Left ventricle myocardium superior (tissue), 1 donor: Measurements from ENCODE around the gene CDK14. TPM values are rescaled to one million over a fixed set of nuclear protein-coding genes. Genes with fewer than 3 reads are reported as not detected.

Experiments used
- ATAC-seq: fragments of 200-7000 bp; cut with Tn5 transposase; one replicate; pipeline ENCODE4 v1.9.1; 2020; ENCODE audit warnings: mild to moderate bottlenecking, moderate library complexity
- DNase-seq: peaks from one replicate; pipeline ENCODE4 v3.0.0-alpha.2; 2020
- intact Hi-C: fragments of 100-400 bp; cut with micrococcal nuclease; formaldehyde crosslinking; loops from one replicate; pipeline ENCODE4 v1.11.0; 2022
- total RNA-seq: library from RNA; stranded (reverse); fragmentation: NEBNext Ultra II Directional; extraction: Animal tissue kit (Norgen Biotek cat#: 25700); gene quantifications from one replicate; pipeline ENCODE4 v1.2.1, GENCODE V29; 2021
- donor health status: DM: no; HTN: yes; CAD: no; lungs with severe emphysema.

Gene CDK14
- total RNA-seq, 1 donor from 2014 or later: 23.9 TPM

DNA sequence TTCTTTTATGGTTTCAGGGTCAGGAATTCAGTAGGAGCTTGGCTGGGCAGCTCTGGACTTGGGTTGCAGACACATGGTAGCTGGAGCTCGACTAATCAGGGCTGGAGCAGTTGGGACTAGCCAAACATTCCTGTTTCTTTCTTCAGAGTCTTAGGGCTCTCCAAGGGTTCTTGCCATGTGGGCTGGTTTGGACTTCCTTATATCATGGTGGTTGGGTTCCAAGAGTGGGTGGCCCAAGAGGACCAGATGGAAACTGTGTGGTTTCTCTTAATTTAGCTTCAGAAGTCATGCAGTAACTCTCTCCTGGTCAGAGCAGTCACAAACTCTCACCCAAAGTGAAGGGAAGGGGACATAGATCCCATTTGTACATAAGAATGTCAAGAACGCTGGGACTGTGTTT, 398.0 kb downstream of the CDK14 start:
- intact Hi-C loops: no loop called here
- peak; percentile 72 for ATAC-seq
- no peak for DNase-seq

DNA sequence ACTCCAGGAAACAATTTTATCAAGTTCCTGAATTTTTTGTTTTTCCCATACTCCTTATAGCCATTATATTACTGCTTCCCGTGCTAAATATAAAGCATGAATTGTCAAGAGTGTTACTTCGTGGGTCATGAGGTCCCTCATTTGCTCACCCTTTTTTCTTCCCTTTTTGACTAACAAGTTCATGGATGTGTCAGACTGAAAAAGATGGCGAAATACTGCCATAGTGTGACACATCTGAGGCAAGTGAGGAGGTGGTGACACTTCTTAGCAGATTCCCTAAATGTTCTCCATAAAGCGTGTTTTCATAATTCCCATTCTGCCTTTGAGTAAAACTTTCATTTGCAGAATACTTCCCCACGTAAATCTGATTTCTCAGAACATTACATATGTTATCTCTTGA, 398.5 kb downstream of the CDK14 start:
- DNase-seq (no peak), ATAC-seq (no peak)
- intact Hi-C loops: no loop called here

DNA sequence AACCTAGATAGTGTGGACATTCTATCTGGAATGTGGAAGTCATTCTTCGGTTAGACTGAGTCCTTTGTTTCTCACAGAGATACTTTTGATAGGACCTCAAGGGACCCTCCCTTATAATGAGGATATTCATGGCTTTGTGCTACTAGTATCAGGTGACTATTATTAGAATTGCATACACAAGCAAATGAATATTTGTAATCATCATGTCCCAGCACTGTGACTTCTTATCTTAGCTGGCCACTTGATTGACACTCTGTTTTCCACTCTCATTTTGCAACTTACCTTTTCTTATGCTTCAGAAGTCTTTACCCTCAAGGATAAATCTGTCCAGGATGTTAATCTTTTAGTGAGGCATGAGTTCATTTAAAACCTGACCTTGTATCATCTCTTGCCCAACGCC, 399.9 kb downstream of the CDK14 start:
- DNase-seq (no peak), ATAC-seq (peak; percentile 45)
- intact Hi-C loops: no loop called here

DNA sequence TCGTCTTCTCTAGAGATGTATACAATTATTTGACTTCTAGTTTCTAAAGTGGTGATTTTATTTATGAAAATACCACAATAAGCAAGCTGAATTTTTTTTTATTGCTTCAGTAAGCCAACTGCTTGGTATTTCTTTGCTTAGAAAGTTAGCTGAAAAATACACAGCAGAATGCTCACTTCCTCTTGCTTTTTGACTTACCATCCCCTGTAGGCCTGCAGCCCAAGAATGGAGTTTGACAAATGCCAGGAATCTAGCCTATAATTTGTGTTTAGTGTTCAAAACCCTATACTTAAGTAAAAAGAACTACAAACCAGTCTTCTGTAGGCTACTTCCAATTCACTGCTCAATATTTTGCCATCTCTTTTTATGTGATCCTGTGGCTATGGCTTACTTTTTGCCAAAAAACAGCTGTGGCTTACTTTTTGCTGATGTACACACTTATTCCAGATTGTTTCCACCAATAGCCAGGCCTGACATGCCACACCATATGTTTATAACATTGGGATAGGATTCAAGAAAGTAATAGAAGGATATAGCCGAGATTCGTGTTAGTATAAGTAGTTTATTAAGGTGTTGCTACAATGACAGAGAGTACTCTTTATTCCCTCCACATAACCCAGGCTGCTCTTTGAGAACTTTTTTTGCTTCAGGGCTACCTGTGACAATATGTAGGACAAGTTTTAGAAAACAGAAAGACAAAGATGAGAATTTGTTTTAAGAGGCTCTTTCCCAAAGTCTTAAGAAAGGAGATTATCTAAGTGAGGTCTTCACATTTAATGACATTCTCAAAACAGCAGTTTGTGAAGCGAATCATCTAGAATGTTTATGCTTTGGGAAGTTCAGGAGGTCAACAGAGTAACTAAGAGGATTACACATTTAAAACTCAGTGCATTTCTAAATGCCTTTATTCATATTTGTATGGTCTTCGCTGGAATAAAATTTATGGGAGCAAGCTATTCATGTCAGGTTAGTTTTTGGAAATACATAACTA, 404.2 kb downstream of the CDK14 start:
- intact Hi-C loops: no loop called here
- ATAC-seq (no peak), DNase-seq (no peak)

DNA sequence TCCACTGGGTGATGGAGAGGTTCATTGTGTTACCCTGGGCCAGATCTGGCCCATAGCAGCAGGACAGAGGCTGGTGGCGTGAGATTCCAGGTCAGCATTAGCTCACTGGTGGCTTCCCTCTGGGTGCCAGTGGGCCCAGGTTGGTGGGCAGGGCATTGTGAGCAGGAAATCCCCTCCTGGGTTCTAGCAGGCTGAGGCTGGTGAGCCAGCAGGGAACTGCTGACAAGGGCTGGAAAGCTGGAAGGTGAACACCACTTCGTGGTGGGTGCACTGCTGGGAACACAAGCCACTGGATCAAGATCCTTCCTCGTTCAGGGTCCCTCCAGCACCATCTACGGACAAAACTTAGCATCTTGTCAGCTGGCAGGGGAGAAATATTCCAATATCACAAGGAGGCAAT, 408.9 kb downstream of the CDK14 start:
- DNase-seq: no peak
- no peak for ATAC-seq
- intact Hi-C loops: no loop called here

DNA sequence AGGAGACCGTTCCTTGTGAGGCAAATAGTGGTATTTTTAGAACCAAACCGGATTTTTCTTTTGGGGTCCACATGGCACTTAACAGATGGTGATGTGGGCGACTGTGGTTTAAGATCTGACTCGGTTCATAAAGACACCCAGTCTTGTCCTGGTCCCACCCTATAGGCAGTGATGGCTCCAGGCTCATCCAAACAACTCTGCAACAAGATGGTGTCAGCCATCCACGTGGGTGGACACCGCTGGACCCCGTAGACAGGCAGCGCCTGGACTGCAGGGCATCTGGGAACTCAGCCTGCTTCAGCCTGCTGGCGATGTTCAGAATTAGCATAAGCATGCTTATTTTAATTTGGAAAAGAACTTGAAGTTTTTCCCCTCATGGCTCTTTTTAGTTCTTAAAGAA, 409.7 kb downstream of the CDK14 start:
- intact Hi-C loops: no loop called here
- no peak for ATAC-seq
- DNase-seq: no peak

DNA sequence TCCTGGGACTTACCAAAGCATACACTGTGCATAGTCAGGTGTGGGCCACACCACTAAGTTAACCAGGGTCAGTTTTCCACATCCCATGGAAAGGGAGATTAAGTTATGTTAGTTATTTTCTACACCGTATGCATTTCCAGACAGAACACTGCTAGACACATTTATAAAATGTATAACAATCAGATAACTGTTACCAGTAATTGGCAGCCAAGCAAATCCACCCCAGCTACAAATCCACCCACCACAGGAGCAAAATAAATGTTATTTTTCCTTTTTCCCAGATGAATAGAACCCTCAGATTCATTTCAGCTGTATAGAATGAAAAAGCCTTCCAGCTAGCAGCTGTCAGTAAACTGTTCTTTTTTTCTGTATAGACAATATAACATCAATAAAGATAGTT, 411.2 kb downstream of the CDK14 start:
- no peak for ATAC-seq

DNA sequence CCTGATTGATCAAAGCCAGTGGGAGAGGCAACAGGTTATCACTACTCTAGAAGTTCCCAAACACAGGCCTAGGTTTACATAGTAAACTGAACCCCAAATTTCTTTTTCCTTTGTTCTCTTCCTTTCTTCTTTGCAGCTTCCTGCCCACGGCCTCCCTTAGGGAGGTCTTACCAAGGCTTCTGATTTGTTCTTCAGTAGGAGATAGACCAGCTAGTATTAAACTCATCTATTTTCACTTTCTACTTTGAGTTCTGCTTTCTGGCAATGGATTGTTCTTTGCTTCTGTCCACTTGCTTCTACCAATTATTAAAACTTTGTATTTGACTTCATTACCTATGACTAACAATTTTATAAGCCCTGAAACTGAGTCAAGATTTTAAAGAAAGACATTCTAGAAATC, 417.0 kb downstream of the CDK14 start:
- intact Hi-C loops: no loop called here
- no peak for ATAC-seq
- DNase-seq: no peak

More for the DNA sequence above, 411.2 kb downstream of the CDK14 start:
- no peak for DNase-seq
- intact Hi-C loops: no loop called here

DNA sequence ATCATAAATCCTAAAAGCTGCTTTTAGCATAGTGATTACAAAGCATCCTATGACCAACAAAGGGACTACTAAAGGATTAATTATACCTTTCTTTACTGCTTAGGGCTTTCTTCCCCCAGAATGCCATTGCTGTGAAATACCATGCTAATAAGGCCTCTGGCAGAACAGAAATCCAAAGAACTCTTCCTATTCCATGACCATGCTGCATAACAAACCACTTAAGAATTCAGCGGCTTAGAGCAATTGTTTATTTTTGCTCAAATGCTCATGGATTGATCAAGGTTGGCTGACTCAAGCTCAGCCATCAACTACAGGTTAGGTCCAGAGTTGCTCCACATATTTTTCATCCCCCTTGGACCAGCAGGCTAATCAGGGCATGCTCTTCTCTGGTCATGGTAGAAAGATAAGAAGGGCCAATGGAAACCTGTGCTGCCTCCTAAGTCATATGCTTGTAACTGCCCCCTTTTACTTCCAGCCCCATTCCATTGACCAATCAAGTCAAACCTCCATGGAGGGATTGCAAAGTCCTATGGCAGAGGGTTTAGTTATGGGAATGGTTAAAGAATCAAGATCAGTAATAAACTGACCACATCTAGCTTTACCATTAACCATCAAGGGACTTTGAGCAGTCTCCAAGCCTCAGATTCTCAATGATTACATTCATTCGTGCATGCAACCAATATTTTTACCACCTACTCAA, 423.7 kb downstream of the CDK14 start:
- no peak for DNase-seq
- no peak for ATAC-seq
- intact Hi-C loops: no loop called here

DNA sequence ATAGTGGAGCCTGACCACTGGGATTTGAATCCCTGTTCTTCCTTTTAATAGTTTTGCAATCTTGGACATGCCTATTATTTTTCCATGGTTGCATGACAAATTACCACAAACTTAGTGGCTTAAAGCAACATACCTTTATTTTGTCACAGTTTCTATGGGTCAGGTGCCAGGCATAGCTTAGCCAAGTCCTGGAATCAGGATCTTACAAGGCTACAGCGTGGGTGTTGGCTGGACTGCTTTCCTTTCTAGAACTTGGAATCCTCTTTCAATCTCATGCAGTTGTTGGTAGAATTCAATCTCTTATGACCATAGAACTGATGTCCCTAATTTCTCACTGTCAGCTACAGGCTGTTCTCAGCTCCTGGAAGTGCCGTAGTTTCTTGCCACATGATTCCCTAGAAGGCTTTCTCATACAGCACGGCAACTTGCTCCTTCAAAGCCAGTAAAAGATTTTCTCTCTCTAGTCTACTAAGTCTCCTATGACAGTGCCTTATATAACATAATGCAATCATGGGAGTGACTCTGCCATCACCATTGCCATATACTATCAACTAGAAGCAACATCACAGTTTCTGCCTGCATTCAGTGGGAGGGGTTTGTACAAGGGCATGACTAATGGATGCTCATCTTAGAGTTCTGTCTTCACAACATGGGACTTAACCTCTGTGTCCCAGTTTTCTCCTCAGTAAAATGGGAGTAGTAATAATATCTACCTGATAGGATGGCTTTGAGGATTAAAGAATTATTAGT, 424.7 kb downstream of the CDK14 start:
- no peak for DNase-seq
- intact Hi-C loops: no loop called here
- no peak for ATAC-seq

DNA sequence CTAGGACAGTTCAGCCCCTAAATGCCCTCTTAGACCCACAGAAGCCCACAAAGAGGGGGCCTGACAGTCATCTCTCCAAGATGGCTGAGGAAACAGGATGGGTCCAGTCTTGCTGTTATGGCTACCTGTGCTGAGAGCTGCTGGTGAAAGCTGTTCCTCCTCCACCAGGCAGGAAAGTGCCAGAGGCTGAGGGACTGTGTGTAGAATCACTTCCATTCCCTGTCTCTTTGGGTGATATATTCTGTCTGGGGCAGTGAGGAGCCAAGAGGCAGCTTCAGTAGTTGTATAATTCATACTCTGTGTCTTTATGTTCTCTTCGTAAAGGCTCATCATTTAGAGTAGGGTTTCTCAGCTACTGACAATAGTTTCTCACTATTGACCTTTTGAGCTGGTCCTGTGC, 425.8 kb downstream of the CDK14 start:
- ATAC-seq: no peak
- intact Hi-C loops: no loop called here
- no peak for DNase-seq

DNA sequence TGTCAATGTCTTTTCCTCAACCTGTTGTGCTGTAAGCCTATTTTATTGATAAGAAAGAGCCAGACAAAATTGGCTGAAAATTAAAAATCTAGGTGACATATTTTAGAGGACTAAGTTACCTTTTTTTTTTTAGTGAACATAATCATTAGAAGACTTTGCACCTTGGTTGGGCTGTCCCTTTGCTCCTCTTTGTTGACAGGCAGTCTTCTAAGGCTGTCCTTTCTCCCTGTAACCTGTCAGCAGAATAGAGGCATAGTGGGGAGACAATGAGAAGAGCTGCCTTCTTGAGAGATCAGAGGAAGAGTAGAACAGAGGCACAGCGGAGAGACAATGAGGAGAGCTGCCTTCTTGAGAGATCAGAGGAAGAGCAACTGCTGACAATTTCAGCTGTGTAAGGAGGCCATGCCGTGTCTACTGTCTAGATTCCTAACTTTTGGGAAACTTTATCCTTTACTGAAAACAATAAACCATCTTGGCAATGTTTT, 429.8 kb downstream of the CDK14 start:
- intact Hi-C loops: no loop called here
- no peak for ATAC-seq

DNA sequence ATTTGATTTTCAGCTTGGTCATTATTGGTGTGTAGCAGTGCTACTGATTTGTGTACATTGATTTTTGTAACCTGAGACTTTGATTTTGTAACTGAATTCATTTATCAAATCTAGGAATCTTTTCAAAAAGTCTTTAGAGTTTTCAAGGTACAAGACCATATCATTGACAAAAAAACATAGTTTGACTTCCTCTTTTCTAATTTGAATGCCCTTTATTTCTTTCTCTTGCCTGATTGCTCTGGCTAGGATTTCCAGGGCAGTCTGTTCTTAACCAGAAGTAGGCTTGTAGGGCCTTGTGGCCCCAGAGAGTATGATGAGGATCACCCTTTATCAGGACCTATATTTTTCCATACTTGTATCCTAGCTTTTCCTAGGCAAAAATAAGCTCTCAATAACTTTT, 433.6 kb downstream of the CDK14 start:
- no peak for DNase-seq
- intact Hi-C loops: loop anchor here (10.0 kb wide), 2 partner anchors 475 to 575 kb away; no protein-coding TSS in a partner anchor
- ATAC-seq: no peak

More for the DNA sequence above, 429.8 kb downstream of the CDK14 start:
- DNase-seq: no peak

DNA sequence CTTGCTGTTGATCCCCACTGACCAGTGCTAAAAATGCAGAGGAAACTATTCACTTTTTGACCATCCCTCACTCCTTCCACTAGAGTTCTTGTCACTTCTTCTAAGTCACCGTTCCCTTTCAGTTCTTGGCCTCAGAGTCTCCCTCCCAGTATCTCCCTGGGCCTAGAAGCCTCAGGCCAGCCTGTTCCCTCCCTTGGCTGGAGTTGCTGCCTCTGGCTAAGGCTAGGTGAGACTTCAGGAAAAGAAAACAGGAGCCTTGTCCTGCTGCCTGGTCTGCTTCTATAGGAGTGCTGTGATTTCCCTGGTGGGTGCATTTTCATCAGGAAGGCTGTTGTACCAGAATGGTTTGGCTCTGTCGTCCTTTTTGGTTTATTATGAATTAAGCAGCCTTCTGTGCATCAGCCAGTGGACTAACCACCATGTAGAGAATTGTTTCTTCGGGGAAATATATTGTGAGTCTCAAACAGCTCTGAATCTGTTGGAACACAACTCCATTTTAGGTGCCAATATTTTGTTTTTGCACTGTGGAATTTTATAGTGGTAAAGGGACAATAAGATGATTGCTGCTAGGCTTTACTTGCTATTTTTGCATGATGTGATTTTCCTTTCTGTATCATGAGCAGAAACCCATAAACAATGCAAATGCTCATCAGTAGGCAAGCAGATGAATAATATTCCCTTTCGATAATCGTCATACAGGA, 434.7 kb downstream of the CDK14 start:
- ATAC-seq (no peak), DNase-seq (no peak)
- intact Hi-C loops: loop anchor here (10.0 kb wide), 2 partner anchors 476 to 576 kb away; no protein-coding TSS in a partner anchor

DNA sequence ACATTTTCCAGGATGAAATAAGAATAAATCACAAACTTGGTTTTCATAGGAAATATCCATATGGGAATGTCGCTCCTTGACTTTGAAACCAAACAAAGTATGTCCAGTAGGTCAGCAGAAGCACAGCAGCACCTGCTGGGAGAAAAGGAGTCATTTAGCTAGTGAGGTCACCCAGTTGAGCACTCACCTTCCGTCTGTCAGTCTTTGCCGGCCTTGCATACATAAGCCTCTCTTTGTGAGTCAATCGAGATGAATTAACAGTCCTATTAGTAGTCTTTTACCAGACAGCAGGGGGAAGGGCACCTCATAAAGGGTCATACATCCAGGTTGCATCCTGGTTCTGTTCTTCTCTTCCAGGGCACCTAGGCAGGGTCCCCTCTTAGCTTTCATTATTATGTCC, 435.6 kb downstream of the CDK14 start:
- DNase-seq: no peak
- intact Hi-C loops: loop anchor here (10.0 kb wide), 2 partner anchors 477 to 577 kb away; no protein-coding TSS in a partner anchor
- no peak for ATAC-seq

DNA sequence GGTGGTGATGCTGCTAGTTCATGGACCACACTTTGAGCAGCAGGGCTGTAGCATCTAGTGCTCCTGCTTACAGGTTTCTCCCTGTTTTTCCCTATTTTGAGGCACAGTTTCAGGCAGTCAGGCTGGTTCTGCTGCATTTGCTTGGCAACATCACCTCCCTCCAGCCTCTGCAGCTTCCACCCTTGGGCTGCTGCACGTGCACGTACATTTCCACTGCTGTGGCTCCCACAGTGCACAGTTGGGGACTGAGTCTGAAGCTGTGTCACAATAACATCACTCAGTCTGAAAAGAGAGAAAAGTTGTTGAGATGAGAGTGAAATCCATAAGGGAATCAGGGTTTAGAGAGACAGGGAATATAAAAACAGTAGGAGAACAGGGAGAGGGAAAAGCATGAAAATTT, 437.5 kb downstream of the CDK14 start:
- no peak for ATAC-seq
- intact Hi-C loops: loop anchor here (10.0 kb wide), 2 partner anchors 479 to 579 kb away; no protein-coding TSS in a partner anchor
- DNase-seq: no peak

DNA sequence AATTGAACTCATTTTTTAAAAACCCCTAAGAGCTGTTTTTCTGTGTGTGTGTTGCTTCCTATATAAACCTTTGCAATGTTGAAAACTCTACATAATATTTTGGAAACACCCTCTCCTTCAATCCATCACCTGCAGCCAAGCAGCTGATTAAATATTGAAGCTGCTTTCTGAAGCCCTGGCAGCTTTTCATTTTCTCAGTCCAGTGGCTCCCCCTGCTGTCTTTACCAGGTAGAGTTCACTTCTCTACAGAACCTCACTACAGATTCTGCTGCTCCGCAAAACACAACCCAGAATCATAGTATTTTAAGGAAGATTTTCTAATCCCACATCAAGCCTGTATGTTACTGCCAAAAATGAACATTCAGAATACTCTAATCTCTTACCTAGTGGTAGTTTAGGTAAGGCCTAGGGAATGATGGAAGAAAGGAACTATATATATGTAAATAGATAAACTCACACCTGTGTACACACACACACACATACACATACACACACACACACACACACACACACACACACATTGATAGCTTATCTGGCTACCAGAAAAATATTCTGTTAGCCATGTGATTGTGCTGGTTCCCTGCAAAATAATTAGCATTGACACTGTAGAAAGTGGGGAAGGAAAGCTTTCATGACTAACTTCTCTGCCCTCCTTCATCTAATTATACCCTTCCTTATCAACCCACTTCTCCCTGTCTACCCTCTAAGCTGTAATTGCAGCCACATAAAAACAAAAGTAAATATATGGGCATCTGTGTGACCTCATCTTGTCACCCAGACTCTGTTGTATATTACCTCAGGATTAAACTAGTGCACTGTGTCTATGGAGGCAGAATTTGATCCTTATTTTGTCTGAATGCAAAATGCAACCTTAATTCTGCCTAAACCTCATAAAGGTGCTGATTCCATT, 438.6 kb downstream of the CDK14 start:
- ATAC-seq (peak; percentile 81), DNase-seq (no peak)
- intact Hi-C loops: loop anchor here (10.0 kb wide), 2 partner anchors 480 to 580 kb away; no protein-coding TSS in a partner anchor

DNA sequence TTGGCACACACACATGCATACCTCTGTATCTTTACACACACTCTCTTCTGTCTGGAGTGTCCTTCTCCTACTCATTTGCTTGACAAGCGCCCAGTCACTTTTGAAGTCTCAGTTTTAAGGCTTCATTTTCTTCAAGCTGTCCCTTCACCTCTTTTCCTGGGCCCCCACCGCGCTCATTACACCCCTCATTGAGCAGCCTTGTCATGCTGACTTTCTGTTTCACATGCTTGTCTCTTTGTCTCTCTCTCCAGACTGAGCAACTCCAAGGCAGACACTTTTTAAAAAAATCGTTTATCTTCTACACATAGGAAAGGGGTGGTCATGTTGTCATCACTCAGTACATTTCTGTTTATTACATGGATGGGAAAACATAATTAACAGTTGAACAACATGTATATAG, 442.9 kb downstream of the CDK14 start:
- intact Hi-C loops: loop anchor here (10.0 kb wide), 2 partner anchors 484 to 584 kb away; no protein-coding TSS in a partner anchor
- ATAC-seq (no peak), DNase-seq (no peak)
